Kidney glomerular epithelial cell (primary cell): ENCODE results near the gene SORCS3.

Source experiments
- DNase-seq: peaks from one replicate; lab custom pipeline; 2025; lab: John Stamatoyannopoulos, UW

SORCS3 gene

GRCh38 chr10:104920476-104920875 lies 279.4 kb downstream of the SORCS3 start:
- DNase-seq: no peak

- DNase-seq: no peak
Observed at GRCh38 chr10:104921763-104922162, 280.7 kb downstream of the SORCS3 start.

- no peak for DNase-seq
Observed at GRCh38 chr10:104922810-104923209, 281.7 kb downstream of the SORCS3 start.

- peak; percentile 36 for DNase-seq
Observed at GRCh38 chr10:104923501-104923900, 282.4 kb downstream of the SORCS3 start.

GRCh38 chr10:104924101-104924795 lies 283.2 kb downstream of the SORCS3 start:
- DNase-seq: no peak

GRCh38 chr10:104925232-104925851 lies 284.3 kb downstream of the SORCS3 start:
- peak; percentile 36 for DNase-seq

- DNase-seq: no peak
Observed at GRCh38 chr10:104928734-104929133, 287.6 kb downstream of the SORCS3 start.

- peak; percentile 57 for DNase-seq
Observed at GRCh38 chr10:104931612-104932134, 290.6 kb downstream of the SORCS3 start.

- DNase-seq: no peak
Observed at GRCh38 chr10:104935656-104936055, 294.6 kb downstream of the SORCS3 start.

GRCh38 chr10:104937567-104937966 lies 296.5 kb downstream of the SORCS3 start:
- DNase-seq: peak; percentile 86

- peak; percentile 67 for DNase-seq
Observed at GRCh38 chr10:104938031-104938430, 296.9 kb downstream of the SORCS3 start.

GRCh38 chr10:104941662-104942061 lies 300.6 kb downstream of the SORCS3 start:
- no peak for DNase-seq

GRCh38 chr10:104947314-104947713 lies 306.2 kb downstream of the SORCS3 start:
- no peak for DNase-seq

- DNase-seq: no peak
Observed at GRCh38 chr10:104957178-104957841, 316.2 kb downstream of the SORCS3 start.

- no peak for DNase-seq
Observed at GRCh38 chr10:104966563-104967297, 325.6 kb downstream of the SORCS3 start.

- no peak for DNase-seq
Observed at GRCh38 chr10:104980368-104980767, 339.3 kb downstream of the SORCS3 start.

GRCh38 chr10:104981995-104982394 lies 340.9 kb downstream of the SORCS3 start:
- no peak for DNase-seq

GRCh38 chr10:104988686-104989085 lies 347.6 kb downstream of the SORCS3 start:
- no peak for DNase-seq

- no peak for DNase-seq
Observed at GRCh38 chr10:104989880-104990279, 348.8 kb downstream of the SORCS3 start.

GRCh38 chr10:104993085-104993484 lies 352.0 kb downstream of the SORCS3 start:
- DNase-seq: no peak

- DNase-seq: no peak
Observed at GRCh38 chr10:105001269-105001668, 360.2 kb downstream of the SORCS3 start.

GRCh38 chr10:105010411-105011121 lies 369.5 kb downstream of the SORCS3 start:
- DNase-seq: no peak
